Activated CD4-positive, alpha-beta T cell treated with anti-CD3 and anti-CD28 coated beads, Interleukin-2, amount 50 U/mL, for 1 hour (primary cell): ENCODE data around the gene MYOC.
"Not testable (repeated sequence)": the region's sequence is repeated elsewhere in the genome, so short reads cannot be mapped to it uniquely, and the experiment has no call there.

ENCODE experiments used
- DNase-seq: peaks from one replicate; pipeline ENCODE4 v3.0.0-alpha.2; 2020

MYOC gene

GRCh38 chr1:171652234-171652822 lies at the start of gene MYOC:
TSS of gene MYOC (minus strand) at chr1:171652688. CDS start at chr1:171652611, 77 bp downstream.
- no peak for DNase-seq

- DNase-seq, result no peak
Measured at GRCh38 chr1:171699531-171699930, 47.0 kb upstream of the MYOC start.

- not testable (repeated sequence) for DNase-seq
Measured at GRCh38 chr1:171695772-171696171, 43.3 kb upstream of the MYOC start.

- DNase-seq, result not testable (repeated sequence)
Measured at GRCh38 chr1:171693541-171693940, 41.1 kb upstream of the MYOC start.

GRCh38 chr1:171683870-171684269 lies 31.4 kb upstream of the MYOC start:
- DNase-seq, result no peak

- DNase-seq, result no peak
Measured at GRCh38 chr1:171680339-171680738, 27.9 kb upstream of the MYOC start.

- no peak for DNase-seq
Measured at GRCh38 chr1:171676823-171677222, 24.3 kb upstream of the MYOC start.

GRCh38 chr1:171674431-171675405 lies 22.2 kb upstream of the MYOC start:
- no peak for DNase-seq

- DNase-seq, result no peak
Measured at GRCh38 chr1:171670739-171671138, 18.3 kb upstream of the MYOC start.

- DNase-seq, result no peak
Measured at GRCh38 chr1:171668372-171668771, 15.9 kb upstream of the MYOC start.

- DNase-seq, result no peak
Measured at GRCh38 chr1:171666114-171666769, 13.8 kb upstream of the MYOC start.

- no peak for DNase-seq
Measured at GRCh38 chr1:171664976-171665375, 12.5 kb upstream of the MYOC start.

GRCh38 chr1:171663854-171664575 lies 11.5 kb upstream of the MYOC start:
- DNase-seq, result no peak

GRCh38 chr1:171663036-171663853 lies 10.8 kb upstream of the MYOC start:
- DNase-seq, result no peak

- DNase-seq, result no peak
Measured at GRCh38 chr1:171661076-171661650, 8.7 kb upstream of the MYOC start.

GRCh38 chr1:171656206-171656605 lies 3.7 kb upstream of the MYOC start:
- DNase-seq, result not testable (repeated sequence)

GRCh38 chr1:171655746-171656116 lies 3.2 kb upstream of the MYOC start:
- no peak for DNase-seq

- peak; percentile 64 for DNase-seq
Measured at GRCh38 chr1:171654942-171655745, 2.7 kb upstream of the MYOC start.

- DNase-seq, result no peak
Measured at GRCh38 chr1:171654201-171654941, 1.9 kb upstream of the MYOC start.

- no peak for DNase-seq
Measured at GRCh38 chr1:171653796-171654195, 1.3 kb upstream of the MYOC start.
